T follicular helper cell (primary cell): ENCODE results near the gene XRCC4.
"Not testable (repeated sequence)": the region's sequence is repeated elsewhere in the genome, so short reads cannot be mapped to it uniquely, and the experiment has no call there.

Experiments used
- DNase-seq: peaks from one replicate; pipeline ENCODE4 v3.0.0-alpha.2; 2020; ENCODE audit warnings: low read depth
- total RNA-seq, 2 experiments: gene quantifications; one replicate each; lab custom pipeline; 2026; lab: John Stamatoyannopoulos, UW

XRCC4 gene
- total RNA-seq: 5.3 to 10.0 reads per million in 2 experiments

GRCh38 chr5:83076742-83077661 lies at the start of gene XRCC4, which contains the start of gene TMEM167A:
Gene XRCC4 (plus strand): TSS chr5:83077547. CDS start chr5:83104920, 27,373 bp downstream.
Gene TMEM167A (minus strand): TSS chr5:83077394. CDS start chr5:83077323, 71 bp downstream.
- peak; percentile 89 for DNase-seq

GRCh38 chr5:83029912-83030311 lies 47.4 kb upstream of the XRCC4 start:
- no peak for DNase-seq

- DNase-seq: no peak
Measured at GRCh38 chr5:83031381-83031780, 46.0 kb upstream of the XRCC4 start.

- no peak for DNase-seq
Measured at GRCh38 chr5:83034036-83034435, 43.3 kb upstream of the XRCC4 start.

GRCh38 chr5:83034528-83035207 lies 42.7 kb upstream of the XRCC4 start:
- DNase-seq: no peak

GRCh38 chr5:83035373-83036100 lies 41.8 kb upstream of the XRCC4 start:
- DNase-seq: no peak

GRCh38 chr5:83036991-83037575 lies 40.3 kb upstream of the XRCC4 start:
- no peak for DNase-seq

- DNase-seq: no peak
Measured at GRCh38 chr5:83038924-83039323, 38.4 kb upstream of the XRCC4 start.

GRCh38 chr5:83042507-83042906 lies 34.8 kb upstream of the XRCC4 start:
- no peak for DNase-seq

- DNase-seq: no peak
Measured at GRCh38 chr5:83044926-83045325, 32.4 kb upstream of the XRCC4 start.

- DNase-seq: no peak
Measured at GRCh38 chr5:83048277-83048676, 29.1 kb upstream of the XRCC4 start.

- no peak for DNase-seq
Measured at GRCh38 chr5:83048811-83049210, 28.5 kb upstream of the XRCC4 start.

GRCh38 chr5:83049370-83049885 lies 27.9 kb upstream of the XRCC4 start:
- DNase-seq: no peak

- no peak for DNase-seq
Measured at GRCh38 chr5:83050723-83051340, 26.5 kb upstream of the XRCC4 start.

GRCh38 chr5:83055166-83055565 lies 22.2 kb upstream of the XRCC4 start:
- DNase-seq: no peak

GRCh38 chr5:83058726-83059125 lies 18.6 kb upstream of the XRCC4 start:
- DNase-seq: no peak

GRCh38 chr5:83059341-83059740 lies 18.0 kb upstream of the XRCC4 start:
- DNase-seq: no peak

- DNase-seq: no peak
Measured at GRCh38 chr5:83066548-83067110, 10.7 kb upstream of the XRCC4 start.

- not testable (repeated sequence) for DNase-seq
Measured at GRCh38 chr5:83067377-83067776, 10.0 kb upstream of the XRCC4 start.

GRCh38 chr5:83069096-83069799 lies 8.1 kb upstream of the XRCC4 start:
- no peak for DNase-seq
